NOMO-1 treated with DMSO at 0.1 percent for 48 hours (cell line): Measurements from ENCODE around the gene SAMD4A.

Experiments
- DNase-seq: peaks from one replicate; lab custom pipeline; 2025; ENCODE audit not compliant: unreplicated experiment; lab: John Stamatoyannopoulos, UW

Gene SAMD4A

GRCh38 chr14:54840798-54841197 is 273.9 kb downstream of the SAMD4A start:
- DNase-seq = no peak
